HG03280 (cell line): ENCODE results near the gene PARP3.
"Not testable (repeated sequence)": the region's sequence is repeated elsewhere in the genome, so short reads cannot be mapped to it uniquely, and the experiment has no call there.

ENCODE experiments used
- ATAC-seq: cut with Tn5 transposase; IDR thresholded peaks from one replicate; pipeline ENCODE4 v1.9.1; 2021; ENCODE audit warnings: mild to moderate bottlenecking, moderate library complexity; ENCODE audit not compliant: unreplicated experiment

The PARP3 gene

DNA sequence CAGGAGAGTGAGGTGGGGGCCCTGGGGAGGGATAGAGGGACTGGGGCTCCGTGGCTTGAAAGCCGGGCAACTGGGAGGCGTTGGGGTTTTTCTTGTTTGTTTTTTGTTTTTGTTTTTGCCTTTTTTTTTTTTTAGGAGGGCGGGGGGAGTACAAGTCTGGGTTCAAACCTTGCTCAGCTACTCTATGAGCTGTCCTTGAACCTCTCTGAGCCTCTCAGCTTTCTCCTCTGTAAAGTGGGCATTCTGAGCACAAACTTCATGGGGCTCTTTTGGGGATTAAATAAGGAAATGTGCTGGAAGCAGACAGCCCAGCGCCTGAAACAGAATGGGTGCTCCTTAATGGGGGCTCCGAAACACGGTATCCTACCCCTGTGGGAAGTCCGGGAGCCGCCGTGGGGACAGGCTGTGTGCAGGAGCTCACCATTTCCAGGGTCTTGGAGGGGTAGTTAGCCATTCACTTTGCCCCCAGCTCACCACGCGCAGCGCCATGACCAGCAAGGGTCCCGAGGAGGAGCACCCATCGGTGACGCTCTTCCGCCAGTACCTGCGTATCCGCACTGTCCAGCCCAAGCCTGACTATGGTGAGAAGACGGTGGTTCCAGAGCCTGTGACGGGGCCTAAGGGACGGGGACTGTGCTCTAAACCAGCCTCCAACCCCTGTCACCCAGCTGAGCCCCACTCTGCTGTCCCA lies 41.6 kb downstream of the PARP3 start:
- no peak for ATAC-seq

DNA sequence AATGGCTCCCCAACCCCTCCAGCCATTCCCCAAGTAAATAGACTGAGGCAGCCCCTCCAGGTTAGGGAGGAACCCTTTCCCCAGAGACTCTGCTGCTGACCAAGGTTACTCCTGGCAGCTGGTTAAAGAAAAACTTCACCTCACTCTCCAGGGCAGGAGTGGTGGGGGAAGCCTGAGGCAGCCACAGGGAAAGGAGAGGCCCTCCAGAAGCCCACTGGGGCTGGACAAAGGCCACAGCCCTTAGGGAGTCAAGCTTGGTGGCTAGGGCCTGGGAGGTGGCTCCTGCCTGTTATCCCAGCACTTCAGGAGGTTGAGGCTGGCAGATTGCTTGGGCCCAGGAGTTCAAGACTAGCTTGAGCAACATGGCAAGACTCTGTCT lies 42.1 kb downstream of the PARP3 start:
- ATAC-seq: no peak

DNA sequence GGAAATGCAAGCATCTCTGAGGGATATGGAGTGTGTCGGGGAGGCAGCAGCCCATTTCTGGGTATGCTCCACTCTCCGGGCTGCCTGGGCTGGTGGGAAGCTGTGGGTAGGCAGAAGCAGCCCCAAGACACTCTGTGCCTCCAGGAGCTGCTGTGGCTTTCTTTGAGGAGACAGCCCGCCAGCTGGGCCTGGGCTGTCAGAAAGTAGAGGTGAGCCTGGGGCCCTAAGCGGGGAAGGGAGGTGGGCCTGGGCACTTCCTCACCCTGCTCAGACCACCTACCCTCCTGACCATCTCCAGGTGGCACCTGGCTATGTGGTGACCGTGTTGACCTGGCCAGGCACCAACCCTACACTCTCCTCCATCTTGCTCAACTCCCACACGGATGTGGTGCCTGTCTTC lies 42.9 kb downstream of the PARP3 start:
- no peak for ATAC-seq

DNA sequence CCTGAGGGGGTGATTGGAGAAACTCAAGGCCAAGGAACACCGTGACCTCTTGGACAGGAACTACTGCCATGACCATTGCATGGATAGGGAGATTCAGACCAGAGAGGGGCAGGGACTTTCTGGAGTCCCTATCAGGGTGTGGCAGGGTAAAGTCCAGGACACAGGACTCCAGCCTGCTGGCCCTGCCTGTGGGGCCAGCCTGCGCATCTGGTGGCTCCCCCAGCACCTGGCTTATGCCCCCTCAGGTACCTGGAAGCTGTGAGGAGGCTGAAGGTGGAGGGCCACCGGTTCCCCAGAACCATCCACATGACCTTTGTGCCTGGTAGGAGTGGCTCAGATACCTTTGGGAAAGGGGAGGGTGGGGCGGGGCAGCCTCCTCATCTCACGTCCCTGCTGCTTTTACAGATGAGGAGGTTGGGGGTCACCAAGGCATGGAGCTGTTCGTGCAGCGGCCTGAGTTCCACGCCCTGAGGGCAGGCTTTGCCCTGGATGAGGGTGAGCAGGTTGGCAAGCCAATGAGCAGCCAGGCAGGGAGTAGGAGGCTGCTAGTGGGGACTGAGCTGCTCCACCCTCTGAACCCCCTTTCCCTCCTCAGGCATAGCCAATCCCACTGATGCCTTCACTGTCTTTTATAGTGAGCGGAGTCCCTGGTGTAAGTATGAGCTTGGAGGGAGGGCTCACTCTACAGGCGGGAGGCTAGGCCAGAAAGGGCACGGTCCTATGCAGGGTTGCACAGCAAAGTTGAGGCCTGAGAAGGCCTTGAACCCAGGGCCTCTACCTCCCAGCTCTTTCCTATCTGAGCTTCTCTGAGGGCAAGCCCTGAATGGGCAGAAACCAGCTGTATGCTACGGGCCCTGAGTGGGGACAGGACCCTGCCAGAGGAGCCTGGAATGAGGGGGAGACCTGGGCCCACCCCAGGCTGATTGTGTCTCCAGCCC lies 44.1 kb downstream of the PARP3 start:
- no peak for ATAC-seq

DNA sequence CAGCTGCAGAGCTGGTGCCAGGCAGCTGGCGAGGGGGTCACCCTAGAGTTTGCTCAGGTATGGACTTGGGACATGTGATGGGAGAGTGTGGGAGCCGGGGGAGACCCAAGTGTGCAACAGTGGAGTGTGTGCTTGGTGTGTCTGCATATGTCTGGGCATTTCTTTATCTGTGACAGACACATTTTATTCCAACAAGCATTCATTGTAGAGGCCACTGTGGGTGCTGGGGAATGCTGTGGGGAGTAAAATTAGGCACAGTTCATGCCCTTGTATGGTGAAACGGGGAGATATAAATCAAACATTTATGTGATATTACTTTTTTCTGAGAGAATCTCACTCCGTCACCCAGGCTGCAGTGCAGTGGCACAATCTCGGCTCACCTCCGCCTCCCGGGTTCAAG lies 45.4 kb downstream of the PARP3 start:
- no peak for ATAC-seq

DNA sequence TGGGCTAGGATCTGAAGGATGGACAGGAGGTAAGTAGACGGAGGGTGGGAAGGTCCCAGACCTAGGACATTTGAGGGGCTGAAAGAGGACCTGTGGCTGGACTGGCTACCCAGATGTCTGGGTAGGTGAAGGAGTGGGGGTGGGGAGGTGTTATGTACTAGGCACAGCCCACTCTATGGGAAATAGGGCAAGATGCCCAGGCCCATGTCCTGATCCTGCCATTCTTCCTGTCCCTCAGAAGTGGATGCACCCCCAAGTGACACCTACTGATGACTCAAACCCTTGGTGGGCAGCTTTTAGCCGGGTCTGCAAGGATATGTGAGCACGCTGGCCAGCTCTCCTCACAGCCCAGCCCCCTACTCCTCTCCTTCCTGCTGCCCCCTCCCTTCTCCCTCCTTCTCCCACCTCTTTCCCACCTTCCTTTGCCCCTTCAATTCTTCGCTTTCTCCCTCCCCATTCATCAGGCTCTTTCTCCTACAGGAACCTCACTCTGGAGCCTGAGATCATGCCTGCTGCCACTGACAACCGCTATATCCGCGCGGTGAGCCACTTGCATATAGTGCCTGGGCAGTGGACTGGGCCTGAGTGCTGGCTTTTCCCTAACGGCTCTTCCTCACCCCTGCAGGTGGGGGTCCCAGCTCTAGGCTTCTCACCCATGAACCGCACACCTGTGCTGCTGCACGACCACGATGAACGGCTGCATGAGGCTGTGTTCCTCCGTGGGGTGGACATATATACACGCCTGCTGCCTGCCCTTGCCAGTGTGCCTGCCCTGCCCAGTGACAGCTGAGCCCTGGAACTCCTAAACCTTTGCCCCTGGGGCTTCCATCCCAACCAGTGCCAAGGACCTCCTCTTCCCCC lies 46.4 kb downstream of the PARP3 start:
- no peak for ATAC-seq

DNA sequence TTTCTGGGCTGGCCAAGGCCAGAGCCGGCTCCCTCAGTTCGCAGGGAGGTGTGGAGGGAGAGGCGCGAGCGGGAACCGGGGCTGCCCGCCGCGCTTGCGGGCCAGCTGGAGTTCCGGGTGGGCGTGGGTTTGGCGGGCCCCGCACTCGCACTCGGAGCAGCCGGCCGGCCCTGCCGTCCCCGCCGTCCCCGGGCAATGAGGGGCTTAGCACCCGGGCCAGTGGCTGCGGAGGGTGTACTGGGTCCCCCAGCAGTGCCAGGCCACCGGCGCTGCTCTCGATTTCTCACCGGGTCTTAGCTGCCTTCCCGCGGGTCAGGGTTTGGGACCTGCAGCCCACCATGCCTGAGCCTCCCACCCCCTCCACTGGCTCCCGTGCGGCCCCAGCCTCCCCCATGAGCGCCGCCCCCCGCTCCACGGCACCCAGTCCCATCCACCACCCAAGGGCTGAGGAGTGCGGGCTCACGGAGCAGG lies 48.4 kb downstream of the PARP3 start:
- ATAC-seq: not testable (repeated sequence)

DNA sequence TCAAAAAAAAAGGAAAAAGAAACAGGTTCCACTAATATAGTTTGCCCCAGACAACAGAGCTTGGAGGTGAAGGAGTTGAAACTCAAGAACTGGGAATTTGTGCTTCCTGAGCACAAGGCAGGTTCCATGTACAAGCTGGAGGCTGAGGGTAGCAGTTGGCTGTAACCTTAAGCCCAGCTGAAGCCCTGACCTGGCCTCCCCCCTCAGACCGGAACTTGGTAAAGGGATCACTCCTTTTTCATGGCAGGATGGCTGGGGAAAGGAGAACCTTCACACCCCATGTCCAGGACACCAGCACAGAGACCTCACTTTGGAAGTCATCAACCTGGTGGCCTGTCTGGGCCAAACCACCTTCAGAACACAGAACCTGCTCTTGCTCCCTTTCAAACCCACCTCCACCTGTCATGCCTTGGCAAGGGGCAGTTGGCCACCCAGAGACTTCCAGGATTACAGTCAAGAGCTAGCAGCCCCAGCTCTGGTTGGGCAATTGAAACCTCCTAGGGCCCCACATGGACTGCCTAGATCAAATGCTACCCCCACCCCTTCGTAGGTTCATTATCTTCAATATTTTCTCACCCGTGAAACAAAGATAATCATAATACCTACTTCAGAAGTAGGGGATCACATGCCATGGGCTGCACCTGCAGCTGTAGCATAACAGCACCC lies 50.0 kb downstream of the PARP3 start:
- ATAC-seq: no peak

DNA sequence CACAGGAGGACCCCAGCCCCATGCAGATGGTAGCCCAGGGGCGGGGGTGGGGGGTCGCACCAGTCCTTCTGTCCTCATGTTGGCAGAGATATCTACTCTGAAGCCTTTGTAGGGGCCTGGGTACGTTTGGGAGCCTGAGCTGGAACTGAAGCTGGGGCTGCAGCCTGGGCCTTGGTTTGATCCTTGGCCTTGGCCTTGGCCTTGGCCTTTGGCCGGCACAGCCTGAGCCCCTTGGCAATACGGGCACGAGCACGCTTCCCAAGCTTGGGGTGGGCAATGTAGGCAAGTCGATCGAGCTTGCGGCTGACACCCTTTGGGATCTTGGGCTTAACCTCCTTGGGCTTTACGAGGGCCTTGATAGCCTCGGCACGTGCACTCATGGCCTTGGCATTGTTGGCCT lies 51.5 kb downstream of the PARP3 start:
- ATAC-seq: not testable (repeated sequence)

DNA sequence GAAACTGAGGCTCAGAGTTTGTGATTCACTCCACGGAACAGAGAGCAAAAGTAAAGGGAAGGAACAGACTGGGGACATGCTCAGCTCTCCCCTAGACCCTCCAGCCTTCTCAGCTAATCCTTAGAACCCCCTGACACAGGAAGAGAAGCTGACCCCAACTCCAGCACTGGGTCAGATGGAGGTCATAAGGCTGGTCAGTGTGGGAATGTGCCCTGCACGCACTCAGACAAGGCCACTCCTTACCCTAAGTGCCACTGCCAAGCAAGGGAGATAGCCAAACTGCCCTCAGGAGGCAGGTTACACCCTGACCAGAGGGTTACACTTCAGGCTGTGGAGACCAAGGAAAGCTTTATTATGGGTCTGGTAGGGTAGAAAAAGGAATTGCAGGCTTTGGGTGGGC lies 52.4 kb downstream of the PARP3 start:
- no peak for ATAC-seq

DNA sequence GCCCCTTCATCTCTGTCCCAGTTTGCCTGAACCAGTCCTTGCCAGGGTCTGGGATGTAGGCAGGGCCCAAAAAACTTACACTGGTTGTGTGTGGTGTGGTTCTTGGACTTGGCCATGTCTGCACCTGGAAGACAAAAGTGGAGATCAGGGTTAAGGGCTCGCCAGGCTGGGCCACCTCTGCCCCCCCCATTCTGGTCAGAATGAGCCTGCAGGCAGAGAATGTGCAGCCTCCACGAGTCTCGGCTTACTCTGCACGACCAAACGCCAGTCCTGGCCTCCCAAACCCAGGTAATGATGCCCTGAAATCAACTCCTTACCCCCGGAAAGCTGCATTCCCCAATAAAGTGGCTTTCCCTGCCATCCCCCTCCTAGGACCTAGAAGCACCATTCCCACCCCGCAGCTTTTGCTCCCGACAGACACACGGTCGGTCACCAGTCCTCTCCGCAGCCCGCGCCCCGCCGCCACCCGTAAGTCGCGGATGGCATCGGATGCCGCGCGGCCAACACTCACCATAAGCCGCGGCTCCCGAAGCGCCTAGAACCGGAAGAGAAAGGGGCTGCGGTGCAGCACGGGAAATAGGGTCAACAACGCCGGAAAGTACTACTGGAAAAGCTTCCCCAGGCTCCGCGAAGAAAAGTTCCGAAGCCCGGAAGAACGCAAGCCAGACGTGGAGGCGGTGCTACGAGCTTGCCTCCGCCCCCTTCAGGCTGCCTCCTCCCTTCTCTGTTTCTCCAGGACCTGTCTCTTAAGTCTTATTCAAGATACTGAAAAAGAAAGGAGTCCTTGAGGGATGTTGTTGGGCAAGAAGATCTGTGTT lies 53.4 kb downstream of the PARP3 start, which contains the start of gene RPL29:
RPL29 (minus strand) TSS at position 550 of the 818 bp plus-strand sequence; CDS start at position 116, 434 bp downstream.
- ATAC-seq: peak; percentile 87

DNA sequence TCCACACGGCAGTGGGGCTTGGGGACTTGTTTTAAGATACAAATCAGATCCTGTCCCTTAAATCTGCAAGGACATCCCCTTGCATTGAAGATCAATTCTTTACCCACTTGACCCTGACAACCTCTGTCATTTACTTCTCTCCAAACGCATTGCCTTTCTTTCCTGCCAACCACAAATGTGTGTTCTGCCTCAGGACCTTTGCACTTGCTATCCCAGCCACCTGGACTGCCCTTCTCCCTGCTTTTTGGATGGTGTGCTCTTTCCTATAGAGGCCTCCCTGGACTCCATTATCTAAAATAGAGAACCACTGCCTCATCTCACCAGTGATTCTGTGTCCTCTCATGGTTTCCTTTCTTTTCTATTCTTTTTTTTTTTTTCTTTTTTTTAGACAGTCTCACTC lies 55.0 kb downstream of the PARP3 start:
- ATAC-seq: no peak

DNA sequence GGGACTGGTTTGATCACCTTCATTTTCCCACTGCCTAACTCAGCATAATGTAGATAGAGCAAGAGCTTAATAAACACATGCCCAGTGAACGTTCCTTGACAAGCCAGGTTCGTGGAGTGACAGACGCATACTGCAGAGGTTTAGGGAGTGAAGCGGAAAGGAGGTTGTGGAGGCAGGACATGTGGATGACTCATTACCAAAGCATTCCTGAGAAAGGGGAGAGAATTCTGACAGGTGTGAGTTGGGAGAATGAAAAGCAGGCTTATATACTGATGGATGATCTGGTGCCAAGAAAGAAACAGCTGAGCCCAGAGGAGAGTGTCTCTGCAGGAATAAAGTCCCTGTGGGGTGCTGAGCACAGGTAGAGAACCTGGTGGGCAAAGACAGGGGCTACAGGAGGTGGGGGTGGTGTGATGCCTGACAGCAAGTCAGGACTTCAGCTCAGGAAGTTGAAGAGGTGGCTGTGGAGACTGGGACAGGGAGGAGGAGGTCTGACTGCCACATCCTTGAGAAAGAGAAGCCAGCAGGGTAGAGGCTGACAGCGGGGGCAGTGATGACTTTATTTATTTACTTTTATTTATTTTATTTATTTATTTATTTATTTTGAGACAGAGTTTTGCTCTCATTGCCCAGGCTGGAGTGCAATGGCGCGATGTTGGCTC lies 55.9 kb downstream of the PARP3 start:
- ATAC-seq: no peak
